DMS79 treated with DMSO at 0.1 percent for 48 hours (cell line): ENCODE data around the gene HLA-DPA1.

Experiments
- DNase-seq: peaks from one replicate; lab custom pipeline; 2025; lab: John Stamatoyannopoulos, UW

Gene HLA-DPA1

GRCh38 chr6:33017694-33018353, 55.6 kb downstream of the HLA-DPA1 start:
- DNase-seq, result no peak

- DNase-seq, result no peak
Observed at GRCh38 chr6:33017018-33017417, 56.4 kb downstream of the HLA-DPA1 start.

DNA sequence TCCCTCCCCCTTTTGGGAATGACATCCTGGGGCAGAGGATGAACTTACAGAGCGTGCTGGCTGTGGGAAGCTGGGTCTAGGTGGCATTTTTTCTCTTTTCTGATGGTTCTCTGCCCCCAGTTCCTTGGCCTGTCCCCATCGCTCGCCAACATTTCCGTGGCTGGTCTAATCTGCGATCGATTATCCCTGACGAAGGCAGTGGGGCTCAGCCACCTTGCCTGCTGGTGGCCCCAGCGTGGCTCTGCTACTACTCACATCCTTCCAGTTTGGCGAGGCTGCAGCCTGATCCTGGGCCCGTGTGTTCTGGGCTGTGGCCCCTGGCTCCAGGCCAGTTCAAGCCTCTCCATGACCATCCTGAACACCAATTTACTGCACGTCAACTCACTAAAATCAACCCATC, 57.7 kb downstream of the HLA-DPA1 start:
- DNase-seq, result no peak

GRCh38 chr6:33014841-33015634, 58.4 kb downstream of the HLA-DPA1 start:
- peak; percentile 69 for DNase-seq
